Epithelial cell of esophagus (primary cell): ENCODE measurements around the gene TGFBR2.

ENCODE experiments used
- DNase-seq: peaks from one replicate; pipeline ENCODE4 v3.0.0; 2010; ENCODE audit warnings: low read depth
- H3K4me3 ChIP-seq: 2 replicates; pipeline ENCODE4 v1.5.1; 2011; ENCODE audit warnings: mild to moderate bottlenecking, low read length, control low read depth
- CTCF ChIP-seq: IDR thresholded peaks from 2 replicates; pipeline ENCODE4 v1.5.1; 2011; ENCODE audit warnings: low read depth, mild to moderate bottlenecking, low read length, control low read depth, inconsistent platforms; ENCODE audit not compliant: insufficient read depth; ENCODE audit errors: missing control alignments

The TGFBR2 gene

DNA sequence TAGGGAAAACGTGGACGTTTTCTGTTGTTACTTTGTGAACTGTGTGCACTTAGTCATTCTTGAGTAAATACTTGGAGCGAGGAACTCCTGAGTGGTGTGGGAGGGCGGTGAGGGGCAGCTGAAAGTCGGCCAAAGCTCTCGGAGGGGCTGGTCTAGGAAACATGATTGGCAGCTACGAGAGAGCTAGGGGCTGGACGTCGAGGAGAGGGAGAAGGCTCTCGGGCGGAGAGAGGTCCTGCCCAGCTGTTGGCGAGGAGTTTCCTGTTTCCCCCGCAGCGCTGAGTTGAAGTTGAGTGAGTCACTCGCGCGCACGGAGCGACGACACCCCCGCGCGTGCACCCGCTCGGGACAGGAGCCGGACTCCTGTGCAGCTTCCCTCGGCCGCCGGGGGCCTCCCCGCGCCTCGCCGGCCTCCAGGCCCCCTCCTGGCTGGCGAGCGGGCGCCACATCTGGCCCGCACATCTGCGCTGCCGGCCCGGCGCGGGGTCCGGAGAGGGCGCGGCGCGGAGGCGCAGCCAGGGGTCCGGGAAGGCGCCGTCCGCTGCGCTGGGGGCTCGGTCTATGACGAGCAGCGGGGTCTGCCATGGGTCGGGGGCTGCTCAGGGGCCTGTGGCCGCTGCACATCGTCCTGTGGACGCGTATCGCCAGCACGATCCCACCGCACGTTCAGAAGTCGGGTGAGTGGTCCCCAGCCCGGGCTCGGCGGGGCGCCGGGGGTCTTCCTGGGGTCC is at the start of gene TGFBR2:
Gene TGFBR2 (plus strand): TSS at position 301 of the 731 bp plus-strand sequence. CDS start 283 bp downstream, at position 584.
- peak; percentile 94 for DNase-seq
- TF ChIP-seq CTCF, result no peak
- H3K4me3 ChIP-seq, result peak within 1 kb of the TSS; percentile 82

GRCh38 chr3:30557746-30558303 is 48.6 kb upstream of the TGFBR2 start:
- no peak overlapping the region for H3K4me3 ChIP-seq
- no peak for DNase-seq
- TF ChIP-seq CTCF, result no peak

DNA sequence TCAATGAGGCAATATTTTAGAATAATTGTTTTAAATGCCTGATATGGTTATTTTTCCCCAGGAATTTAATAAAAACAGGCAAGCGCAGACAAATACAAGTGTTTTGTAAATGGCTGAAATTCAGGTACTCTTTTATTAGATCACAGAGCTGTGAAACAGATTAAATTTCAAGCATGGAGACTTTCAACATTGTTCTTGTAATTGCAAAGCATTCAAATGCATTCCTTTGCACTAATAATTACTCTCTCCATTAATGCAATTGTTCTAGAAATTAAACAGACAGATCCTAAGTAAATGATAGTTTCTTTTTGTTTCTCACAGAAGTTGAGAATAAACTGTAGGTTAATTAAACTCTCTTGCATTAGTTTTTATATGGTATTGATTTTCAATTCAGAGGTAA is 42.4 kb upstream of the TGFBR2 start:
- H3K4me3 ChIP-seq, result no peak overlapping the region
- no peak for TF ChIP-seq CTCF
- DNase-seq, result no peak

DNA sequence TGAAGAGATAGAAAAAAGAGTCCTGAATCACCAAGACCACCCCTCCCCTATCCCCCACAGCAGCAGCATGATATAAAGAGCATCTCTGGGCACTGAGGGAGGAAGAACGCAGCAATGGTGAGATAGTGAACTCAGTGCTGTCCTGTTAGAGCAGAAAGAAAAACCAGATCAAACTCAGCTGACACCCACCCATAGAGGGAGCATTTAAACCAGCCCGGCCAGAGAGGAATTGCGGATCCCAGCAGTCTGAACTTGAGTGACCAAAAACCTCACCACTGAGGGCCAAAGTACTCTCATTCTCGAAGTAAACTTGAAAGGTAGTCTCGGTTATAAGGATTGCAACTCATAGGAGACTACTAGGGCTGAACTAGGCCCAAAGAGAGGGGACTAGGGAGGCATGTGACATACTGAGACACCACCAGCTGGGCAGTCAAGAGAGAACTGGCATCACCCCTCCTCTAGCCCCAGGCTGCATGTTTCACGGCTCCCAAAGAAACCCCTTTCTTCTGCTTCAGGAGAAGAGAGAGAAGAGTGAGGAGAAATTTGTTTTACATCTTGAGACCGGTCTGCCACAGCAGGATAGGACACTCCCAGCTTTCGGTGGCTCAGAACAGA is 39.2 kb upstream of the TGFBR2 start:
- DNase-seq, result no peak
- H3K4me3 ChIP-seq, result no peak overlapping the region
- TF ChIP-seq CTCF, result no peak

GRCh38 chr3:30576946-30577345 is 29.5 kb upstream of the TGFBR2 start:
- no peak for TF ChIP-seq CTCF
- DNase-seq, result no peak

GRCh38 chr3:30577788-30578187 is 28.6 kb upstream of the TGFBR2 start:
- TF ChIP-seq CTCF, result no peak
- no peak for DNase-seq
- no peak overlapping the region for H3K4me3 ChIP-seq

More at GRCh38 chr3:30576946-30577345, 29.5 kb upstream of the TGFBR2 start:
- H3K4me3 ChIP-seq, result no peak overlapping the region

DNA sequence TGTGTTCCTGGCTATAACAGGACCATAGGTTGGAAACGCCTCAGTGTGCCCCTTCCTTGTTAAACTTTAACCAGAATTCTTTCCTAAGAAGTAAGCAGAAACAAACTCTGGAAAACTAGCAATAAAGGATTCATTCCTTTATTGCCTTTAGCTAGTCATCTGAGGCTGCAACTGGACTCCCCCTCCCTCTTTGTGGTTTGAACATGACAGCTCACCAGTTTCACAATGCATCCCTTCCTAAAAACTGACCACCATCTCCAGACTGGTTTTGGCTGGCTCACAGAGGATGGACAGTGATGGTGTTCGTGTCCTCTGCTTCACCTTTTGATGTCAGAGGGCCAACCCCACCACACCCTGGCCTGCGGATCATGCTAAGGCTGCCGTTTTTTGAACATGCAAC is 27.9 kb upstream of the TGFBR2 start:
- no peak for TF ChIP-seq CTCF
- H3K4me3 ChIP-seq, result no peak overlapping the region
- peak; percentile 49 for DNase-seq
